GM23338 (cell line): ENCODE results near the gene SLC4A4.

Experiments used
- POLR2AphosphoS5 ChIP-seq: IDR thresholded peaks from 2 replicates; pipeline ENCODE4 v1.6.1; 2016; ENCODE audit warnings: antibody characterized with exemption, low read depth
- TF ChIP-seq, protein P1 (sequence below), 2 experiments: fragments of 200-600 bp in 1 of 2; sonication (generic) in 1 of 2; conservative IDR thresholded peaks; 2 replicates each; pipeline versions ENCODE4 v1.5.1 to v1.6.1; 2016 to 2017; ENCODE audit warnings: antibody characterized with exemption in 2 of 2, low read depth in 2 of 2, mild to moderate bottlenecking in 2 of 2, moderate library complexity in 1 of 2

DNA sequence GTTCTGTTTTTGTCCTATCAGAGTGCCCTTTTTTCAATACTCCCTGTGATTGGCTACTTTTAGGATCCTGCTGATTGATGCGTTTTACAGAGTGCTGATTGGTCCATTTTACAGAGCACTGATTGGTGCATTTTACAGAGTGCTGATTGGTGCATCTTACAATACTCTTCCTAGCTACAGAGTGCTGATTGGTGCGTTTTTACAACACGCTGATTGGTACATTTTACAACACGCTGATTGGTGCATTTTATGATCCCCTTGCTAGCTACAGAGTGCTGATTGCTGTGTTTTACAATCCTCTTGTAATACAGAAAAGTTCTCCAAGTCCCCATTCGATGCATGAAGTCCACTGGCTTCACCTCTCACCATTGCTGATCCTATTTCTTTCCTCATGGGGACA lies 268.3 kb downstream of the SLC4A4 start:
- TF ChIP-seq, protein P1, sequence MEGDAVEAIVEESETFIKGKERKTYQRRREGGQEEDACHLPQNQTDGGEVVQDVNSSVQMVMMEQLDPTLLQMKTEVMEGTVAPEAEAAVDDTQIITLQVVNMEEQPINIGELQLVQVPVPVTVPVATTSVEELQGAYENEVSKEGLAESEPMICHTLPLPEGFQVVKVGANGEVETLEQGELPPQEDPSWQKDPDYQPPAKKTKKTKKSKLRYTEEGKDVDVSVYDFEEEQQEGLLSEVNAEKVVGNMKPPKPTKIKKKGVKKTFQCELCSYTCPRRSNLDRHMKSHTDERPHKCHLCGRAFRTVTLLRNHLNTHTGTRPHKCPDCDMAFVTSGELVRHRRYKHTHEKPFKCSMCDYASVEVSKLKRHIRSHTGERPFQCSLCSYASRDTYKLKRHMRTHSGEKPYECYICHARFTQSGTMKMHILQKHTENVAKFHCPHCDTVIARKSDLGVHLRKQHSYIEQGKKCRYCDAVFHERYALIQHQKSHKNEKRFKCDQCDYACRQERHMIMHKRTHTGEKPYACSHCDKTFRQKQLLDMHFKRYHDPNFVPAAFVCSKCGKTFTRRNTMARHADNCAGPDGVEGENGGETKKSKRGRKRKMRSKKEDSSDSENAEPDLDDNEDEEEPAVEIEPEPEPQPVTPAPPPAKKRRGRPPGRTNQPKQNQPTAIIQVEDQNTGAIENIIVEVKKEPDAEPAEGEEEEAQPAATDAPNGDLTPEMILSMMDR (conservative IDR thresholded peaks at IDR 0.05; ENCODE audit: low read depth in 2 of 2), result no peak
- TF ChIP-seq POLR2AphosphoS5, result no peak
